ENCODE results near the gene EMSY.

EMSY gene

GRCh38 chr11:76510060-76511047 is 65.5 kb downstream of the EMSY start:
- no peaks in the 10 kb centered on the region for H3K27me3 Mint-ChIP-seq
- H3K4me3 Mint-ChIP-seq = no peak overlapping the region
- H3K36me3 Mint-ChIP-seq (ENCODE audit: insufficient read depth) = peaks cover 3% of the 10 kb centered on the region
- ATAC-seq (replicated peaks; ENCODE audit: extremely low read depth, poor library complexity, severe bottlenecking) (no peak), DNase-seq (ENCODE audit: low spot score in 2 of 2) (no peak)
- no peaks in the 10 kb centered on the region for H3K9me3 Mint-ChIP-seq
- no peak overlapping the region for H3K27ac Mint-ChIP-seq (ENCODE audit: low read depth)
- peaks cover 4% of the 10 kb centered on the region for H3K4me1 Mint-ChIP-seq

- DNase-seq (ENCODE audit: low spot score in 2 of 2) = no peak
- Mint-ChIP-seq H3K36me3 (ENCODE audit: insufficient read depth) (peaks cover 8% of the 10 kb centered on the region), H3K4me3 (no peak overlapping the region), H3K9me3 (no peaks in the 10 kb centered on the region), H3K27ac (ENCODE audit: low read depth) (peak overlapping the region; percentile 25), H3K27me3 (no peaks in the 10 kb centered on the region), H3K4me1 (no peaks in the 10 kb centered on the region)
- peak; percentile 14 for ATAC-seq (replicated peaks; ENCODE audit: extremely low read depth, poor library complexity, severe bottlenecking)
Observed at GRCh38 chr11:76512851-76513653, 68.2 kb downstream of the EMSY start.

GRCh38 chr11:76513654-76514034 is 68.8 kb downstream of the EMSY start:
- Mint-ChIP-seq H3K4me3 (no peak overlapping the region), H3K4me1 (no peaks in the 10 kb centered on the region), H3K27me3 (no peaks in the 10 kb centered on the region), H3K36me3 (ENCODE audit: insufficient read depth) (peaks cover 8% of the 10 kb centered on the region), H3K9me3 (no peaks in the 10 kb centered on the region), H3K27ac (ENCODE audit: low read depth) (peak overlapping the region; percentile 25)
- DNase-seq (ENCODE audit: low spot score in 2 of 2) = no peak
- no peak for ATAC-seq (replicated peaks; ENCODE audit: extremely low read depth, poor library complexity, severe bottlenecking)

- no peaks in the 10 kb centered on the region for H3K4me1 Mint-ChIP-seq
- no peak overlapping the region for H3K4me3 Mint-ChIP-seq
Observed at GRCh38 chr11:76515494-76515893, 70.7 kb downstream of the EMSY start.

GRCh38 chr11:76523147-76523546 is 78.3 kb downstream of the EMSY start:
- DNase-seq (ENCODE audit: low spot score in 2 of 2) = no peak
- no peaks in the 10 kb centered on the region for H3K9me3 Mint-ChIP-seq
- H3K4me3 Mint-ChIP-seq = no peak overlapping the region
- ATAC-seq (replicated peaks; ENCODE audit: extremely low read depth, poor library complexity, severe bottlenecking) = no peak
- no peak overlapping the region for H3K27ac Mint-ChIP-seq (ENCODE audit: low read depth)
- peaks cover 21% of the 10 kb centered on the region for H3K36me3 Mint-ChIP-seq (ENCODE audit: insufficient read depth)
- H3K4me1 Mint-ChIP-seq = no peaks in the 10 kb centered on the region
- H3K27me3 Mint-ChIP-seq = no peaks in the 10 kb centered on the region

More at GRCh38 chr11:76515494-76515893, 70.7 kb downstream of the EMSY start:
- no peak overlapping the region for H3K27ac Mint-ChIP-seq (ENCODE audit: low read depth)
- no peaks in the 10 kb centered on the region for H3K27me3 Mint-ChIP-seq
- H3K9me3 Mint-ChIP-seq = no peaks in the 10 kb centered on the region
- ATAC-seq (replicated peaks; ENCODE audit: extremely low read depth, poor library complexity, severe bottlenecking) = no peak
- H3K36me3 Mint-ChIP-seq (ENCODE audit: insufficient read depth) = peaks cover 9% of the 10 kb centered on the region
- DNase-seq (ENCODE audit: low spot score in 2 of 2) = no peak

GRCh38 chr11:76523786-76524436 is 79.1 kb downstream of the EMSY start:
- Mint-ChIP-seq H3K9me3 (no peaks in the 10 kb centered on the region), H3K27me3 (no peaks in the 10 kb centered on the region), H3K27ac (ENCODE audit: low read depth) (no peak overlapping the region), H3K4me1 (no peaks in the 10 kb centered on the region), H3K4me3 (no peak overlapping the region), H3K36me3 (ENCODE audit: insufficient read depth) (peaks cover 24% of the 10 kb centered on the region)
- DNase-seq (ENCODE audit: low spot score in 2 of 2) = no peak
- ATAC-seq (replicated peaks; ENCODE audit: extremely low read depth, poor library complexity, severe bottlenecking) = no peak

- H3K27me3 Mint-ChIP-seq = no peaks in the 10 kb centered on the region
- no peak overlapping the region for H3K27ac Mint-ChIP-seq (ENCODE audit: low read depth)
- no peaks in the 10 kb centered on the region for H3K4me1 Mint-ChIP-seq
- no peak overlapping the region for H3K4me3 Mint-ChIP-seq
- no peak for DNase-seq (ENCODE audit: low spot score in 2 of 2)
- peaks cover 28% of the 10 kb centered on the region for H3K36me3 Mint-ChIP-seq (ENCODE audit: insufficient read depth)
- no peaks in the 10 kb centered on the region for H3K9me3 Mint-ChIP-seq
- ATAC-seq (replicated peaks; ENCODE audit: extremely low read depth, poor library complexity, severe bottlenecking) = no peak
Observed at GRCh38 chr11:76524461-76524860, 79.6 kb downstream of the EMSY start.

GRCh38 chr11:76524919-76525318 is 80.1 kb downstream of the EMSY start:
- Mint-ChIP-seq H3K4me3 (no peak overlapping the region), H3K36me3 (ENCODE audit: insufficient read depth) (peaks cover 31% of the 10 kb centered on the region), H3K4me1 (no peaks in the 10 kb centered on the region), H3K27ac (ENCODE audit: low read depth) (no peak overlapping the region), H3K9me3 (no peaks in the 10 kb centered on the region), H3K27me3 (no peaks in the 10 kb centered on the region)
- ATAC-seq (replicated peaks; ENCODE audit: extremely low read depth, poor library complexity, severe bottlenecking) (no peak), DNase-seq (ENCODE audit: low spot score in 2 of 2) (no peak)

- Mint-ChIP-seq H3K36me3 (ENCODE audit: insufficient read depth) (peaks cover 38% of the 10 kb centered on the region), H3K4me1 (no peaks in the 10 kb centered on the region), H3K9me3 (no peaks in the 10 kb centered on the region), H3K4me3 (no peak overlapping the region), H3K27me3 (no peaks in the 10 kb centered on the region), H3K27ac (ENCODE audit: low read depth) (no peak overlapping the region)
- DNase-seq (ENCODE audit: low spot score in 2 of 2) (no peak), ATAC-seq (replicated peaks; ENCODE audit: extremely low read depth, poor library complexity, severe bottlenecking) (no peak)
Observed at GRCh38 chr11:76526878-76527277, 82.1 kb downstream of the EMSY start.

- H3K4me1 Mint-ChIP-seq = peaks cover 11% of the 10 kb centered on the region
- no peaks in the 10 kb centered on the region for H3K9me3 Mint-ChIP-seq
- H3K27ac Mint-ChIP-seq (ENCODE audit: low read depth) = peak overlapping the region; percentile 30
- no peak for DNase-seq (ENCODE audit: low spot score in 2 of 2)
- H3K27me3 Mint-ChIP-seq = no peaks in the 10 kb centered on the region
- H3K4me3 Mint-ChIP-seq = no peak overlapping the region
- H3K36me3 Mint-ChIP-seq (ENCODE audit: insufficient read depth) = peaks cover 54% of the 10 kb centered on the region
- ATAC-seq (replicated peaks; ENCODE audit: extremely low read depth, poor library complexity, severe bottlenecking) = no peak
Observed at GRCh38 chr11:76542436-76542835, 97.6 kb downstream of the EMSY start.

- peak overlapping the region; percentile 30 for H3K27ac Mint-ChIP-seq (ENCODE audit: low read depth)
Observed at GRCh38 chr11:76543006-76543703, 98.3 kb downstream of the EMSY start.

GRCh38 chr11:76550781-76551180 is 106.0 kb downstream of the EMSY start:
- no peaks in the 10 kb centered on the region for H3K27me3 Mint-ChIP-seq
- no peak for ATAC-seq (replicated peaks; ENCODE audit: extremely low read depth, poor library complexity, severe bottlenecking)

More at GRCh38 chr11:76543006-76543703, 98.3 kb downstream of the EMSY start:
- Mint-ChIP-seq H3K9me3 (no peaks in the 10 kb centered on the region), H3K27me3 (no peaks in the 10 kb centered on the region), H3K4me3 (no peak overlapping the region), H3K4me1 (peaks cover 11% of the 10 kb centered on the region), H3K36me3 (ENCODE audit: insufficient read depth) (peaks cover 47% of the 10 kb centered on the region)
- no peak for ATAC-seq (replicated peaks; ENCODE audit: extremely low read depth, poor library complexity, severe bottlenecking)
- DNase-seq (ENCODE audit: low spot score in 2 of 2) = no peak

More at GRCh38 chr11:76550781-76551180, 106.0 kb downstream of the EMSY start:
- peaks cover 14% of the 10 kb centered on the region for H3K36me3 Mint-ChIP-seq (ENCODE audit: insufficient read depth)
- no peak overlapping the region for H3K27ac Mint-ChIP-seq (ENCODE audit: low read depth)
- no peaks in the 10 kb centered on the region for H3K9me3 Mint-ChIP-seq
- H3K4me1 Mint-ChIP-seq = peaks cover 5% of the 10 kb centered on the region
- no peak for DNase-seq (ENCODE audit: low spot score in 2 of 2)
- H3K4me3 Mint-ChIP-seq = no peak overlapping the region
